GM21723 (cell line): ENCODE results near the gene ATP5PO.

ENCODE experiments used
- ATAC-seq: cut with Tn5 transposase; IDR thresholded peaks from one replicate; pipeline ENCODE4 v1.9.1; 2021; ENCODE audit warnings: mild to moderate bottlenecking, moderate library complexity; ENCODE audit not compliant: unreplicated experiment

The ATP5PO gene

DNA sequence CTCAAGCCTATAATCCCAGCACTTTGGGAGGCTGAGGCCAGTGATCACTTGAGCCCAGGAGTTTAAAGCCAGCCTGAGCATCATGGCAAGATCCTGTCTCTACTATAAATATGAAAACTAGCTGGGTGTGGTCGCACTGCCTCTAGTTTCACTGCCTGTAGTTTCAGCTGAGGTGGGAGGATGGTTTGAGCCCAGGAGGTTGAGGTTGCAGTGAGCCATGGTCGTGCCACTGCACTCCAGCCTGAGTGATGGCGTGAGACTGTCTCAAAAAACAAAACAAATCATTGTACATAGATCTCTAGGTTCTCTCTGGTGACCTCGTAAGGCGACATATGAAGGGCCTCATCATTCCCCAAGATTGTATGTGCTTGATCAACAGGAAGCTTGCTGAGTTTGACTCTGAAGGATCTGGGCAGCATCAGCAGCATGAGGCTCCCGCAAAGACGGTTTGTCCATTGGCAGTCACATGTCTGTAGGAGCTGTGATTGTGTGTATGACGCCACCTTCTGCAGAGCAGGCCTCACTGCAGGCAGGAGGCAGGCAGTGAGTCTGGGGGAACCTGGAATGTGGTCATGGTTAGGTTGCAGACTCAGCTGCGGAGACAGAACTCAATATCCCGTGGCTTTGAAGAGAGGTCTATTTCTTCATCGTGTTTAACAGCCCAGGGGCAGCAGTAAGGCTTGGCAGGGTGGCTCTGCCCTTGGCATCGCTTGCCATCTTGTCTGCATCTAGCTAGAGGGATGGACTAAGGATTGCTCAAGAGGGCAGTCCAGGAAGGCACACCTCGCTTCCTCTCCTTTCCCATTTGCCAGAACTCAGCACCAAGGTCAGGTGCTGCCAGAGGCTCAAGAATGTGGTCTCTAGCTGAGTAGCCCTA, 14.0 kb downstream of the ATP5PO start:
- no peak for ATAC-seq

GRCh38 chr21:33899199-33899598, 16.4 kb downstream of the ATP5PO start:
- no peak for ATAC-seq

DNA sequence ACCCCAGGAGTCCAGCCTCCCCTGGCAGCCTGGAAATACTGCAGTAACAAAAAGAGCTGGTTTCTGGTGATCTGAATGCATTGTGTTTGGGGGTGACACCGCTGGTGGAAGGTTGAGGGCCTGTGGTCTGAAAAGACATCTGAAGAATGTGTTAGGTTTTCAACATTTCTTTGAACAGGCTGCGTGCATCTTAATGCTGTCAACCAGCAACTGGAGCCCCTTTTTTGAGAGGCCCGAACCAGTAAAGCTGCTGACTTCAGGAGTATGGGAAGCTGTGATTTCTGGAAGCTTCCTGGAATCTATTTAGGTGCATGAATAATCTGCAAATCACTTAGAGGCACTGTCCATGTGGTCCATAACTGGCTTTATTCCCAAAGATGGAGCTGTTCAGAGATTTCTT, 17.0 kb downstream of the ATP5PO start:
- no peak for ATAC-seq

DNA sequence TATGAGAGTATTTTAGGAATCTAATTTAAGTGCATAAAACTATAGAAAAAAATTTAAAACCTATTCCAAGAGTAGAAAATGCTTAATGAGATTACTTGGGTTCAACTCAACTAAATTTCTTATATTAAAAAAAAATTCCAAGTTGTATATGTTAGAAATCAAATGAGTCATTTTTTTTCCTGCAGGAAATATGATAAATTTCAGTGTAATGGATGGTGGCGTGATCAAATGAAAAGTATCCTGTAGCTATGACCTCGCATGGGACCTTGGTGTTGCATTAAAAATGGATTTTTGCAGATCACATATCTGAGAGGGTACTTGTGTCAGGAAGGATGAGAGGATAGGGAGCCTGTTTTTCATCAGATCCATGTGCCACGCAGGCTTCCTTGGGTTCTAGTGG, 17.9 kb downstream of the ATP5PO start:
- ATAC-seq = no peak

DNA sequence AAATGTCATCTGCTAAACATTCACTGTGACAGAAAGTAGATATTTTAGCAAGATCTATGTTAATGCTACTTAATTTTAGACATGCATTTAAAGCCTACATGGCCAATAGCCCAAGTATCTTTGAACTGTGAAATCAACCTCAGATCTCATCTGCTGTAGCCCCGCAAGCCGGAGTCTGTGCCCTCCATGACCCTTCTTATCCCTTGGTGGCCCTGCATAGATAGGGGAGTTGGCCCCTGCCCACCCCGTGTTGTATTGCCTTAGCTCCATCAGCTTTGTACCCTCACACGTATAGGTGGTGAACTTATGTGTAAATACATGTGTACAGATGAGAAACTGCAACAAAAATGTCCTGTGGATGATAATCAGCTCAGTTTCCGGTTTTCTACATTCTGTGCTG, 18.5 kb downstream of the ATP5PO start:
- ATAC-seq = no peak

- no peak for ATAC-seq
These were observed 18.9 kb downstream of the ATP5PO start for GRCh38 chr21:33896691-33897090.

DNA sequence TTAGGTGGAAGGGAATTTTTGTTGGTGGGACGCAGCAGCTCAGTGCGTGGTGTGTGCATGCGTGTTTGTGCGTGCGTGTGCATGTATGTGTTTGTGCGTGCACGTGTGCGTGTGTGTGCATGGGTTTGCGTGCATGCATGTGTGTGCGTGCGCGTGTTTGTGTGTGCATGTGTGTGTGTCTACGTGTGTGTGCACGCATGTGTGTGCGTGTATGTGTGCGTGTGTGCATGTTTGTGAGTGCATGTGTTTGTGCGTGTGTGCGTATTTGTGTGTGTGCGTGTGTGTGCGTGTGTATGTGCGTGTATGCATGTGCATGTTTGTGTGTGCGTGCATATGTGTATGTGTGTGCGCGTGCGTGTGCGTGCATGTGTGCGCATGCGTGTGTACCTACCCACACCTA, 20.2 kb downstream of the ATP5PO start:
- no peak for ATAC-seq

- no peak for ATAC-seq
These were observed 20.8 kb downstream of the ATP5PO start for GRCh38 chr21:33894736-33895288.

DNA sequence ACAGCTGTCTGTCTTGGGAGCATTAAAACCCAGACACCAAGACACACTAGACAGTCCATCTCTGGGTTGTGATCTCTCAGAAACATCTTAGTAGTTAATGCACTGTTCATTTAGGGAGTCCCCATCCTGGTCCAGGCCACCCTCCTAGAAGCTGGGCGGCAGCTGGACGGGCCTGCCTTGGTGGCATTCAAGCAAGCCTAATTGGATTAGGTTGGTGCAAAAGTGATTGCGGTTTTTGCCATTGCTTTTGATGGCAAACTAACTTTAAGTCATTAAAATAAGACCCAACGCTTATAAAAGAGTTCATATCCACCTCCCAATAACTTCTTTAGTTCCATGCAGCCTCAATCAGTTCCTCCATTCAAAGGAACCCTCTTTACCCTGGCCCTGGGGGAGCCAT, 21.7 kb downstream of the ATP5PO start:
- ATAC-seq = no peak

DNA sequence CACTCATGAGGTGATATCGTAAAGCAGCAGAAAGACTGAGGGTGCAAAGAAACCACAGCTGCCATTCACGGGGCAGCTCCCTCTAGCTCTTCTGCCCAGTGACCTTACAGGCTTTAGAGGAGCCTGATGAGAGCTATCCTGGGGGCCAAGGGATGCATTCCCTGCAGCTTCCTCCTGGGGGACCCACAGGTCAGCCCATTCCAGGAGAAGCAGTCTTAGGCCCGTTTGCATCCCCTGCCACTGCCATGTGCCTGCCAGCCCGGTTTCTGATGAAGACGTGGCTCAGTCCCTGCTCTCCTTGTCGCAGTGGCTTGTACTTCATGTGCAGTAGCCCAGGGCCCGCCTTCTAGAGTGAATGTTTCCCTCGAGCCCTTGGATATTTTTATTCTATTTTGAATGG, 22.8 kb downstream of the ATP5PO start:
- no peak for ATAC-seq

GRCh38 chr21:33890187-33890586, 25.4 kb downstream of the ATP5PO start:
- ATAC-seq = no peak

- no peak for ATAC-seq
These were observed 29.3 kb downstream of the ATP5PO start for GRCh38 chr21:33886321-33886720.

DNA sequence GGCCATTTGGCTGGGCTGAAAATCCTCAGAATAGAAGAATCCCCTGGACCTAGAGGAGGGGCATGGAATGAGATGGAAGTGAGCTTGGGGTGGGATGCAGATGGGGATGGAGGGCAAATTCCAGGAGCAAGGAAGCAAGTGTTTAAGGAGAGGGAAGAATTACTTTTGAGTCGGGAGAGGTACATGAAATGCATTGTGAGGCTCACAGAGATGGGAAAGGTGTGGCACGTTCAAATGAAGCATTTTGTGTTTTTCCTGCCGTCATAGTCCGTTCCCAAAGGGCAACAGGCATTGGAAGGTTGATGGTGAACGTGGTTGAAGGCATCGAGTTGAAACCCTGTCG, 30.5 kb downstream of the ATP5PO start:
- no peak for ATAC-seq

- no peak for ATAC-seq
These were observed 31.0 kb downstream of the ATP5PO start for GRCh38 chr21:33884376-33885171.

- no peak for ATAC-seq
These were observed 32.5 kb downstream of the ATP5PO start for GRCh38 chr21:33883118-33883517.

- ATAC-seq = no peak
These were observed 33.7 kb downstream of the ATP5PO start for GRCh38 chr21:33881689-33882440.

- no peak for ATAC-seq
These were observed 35.0 kb downstream of the ATP5PO start for GRCh38 chr21:33880626-33881025.

GRCh38 chr21:33878824-33879223, 36.8 kb downstream of the ATP5PO start:
- ATAC-seq = no peak

DNA sequence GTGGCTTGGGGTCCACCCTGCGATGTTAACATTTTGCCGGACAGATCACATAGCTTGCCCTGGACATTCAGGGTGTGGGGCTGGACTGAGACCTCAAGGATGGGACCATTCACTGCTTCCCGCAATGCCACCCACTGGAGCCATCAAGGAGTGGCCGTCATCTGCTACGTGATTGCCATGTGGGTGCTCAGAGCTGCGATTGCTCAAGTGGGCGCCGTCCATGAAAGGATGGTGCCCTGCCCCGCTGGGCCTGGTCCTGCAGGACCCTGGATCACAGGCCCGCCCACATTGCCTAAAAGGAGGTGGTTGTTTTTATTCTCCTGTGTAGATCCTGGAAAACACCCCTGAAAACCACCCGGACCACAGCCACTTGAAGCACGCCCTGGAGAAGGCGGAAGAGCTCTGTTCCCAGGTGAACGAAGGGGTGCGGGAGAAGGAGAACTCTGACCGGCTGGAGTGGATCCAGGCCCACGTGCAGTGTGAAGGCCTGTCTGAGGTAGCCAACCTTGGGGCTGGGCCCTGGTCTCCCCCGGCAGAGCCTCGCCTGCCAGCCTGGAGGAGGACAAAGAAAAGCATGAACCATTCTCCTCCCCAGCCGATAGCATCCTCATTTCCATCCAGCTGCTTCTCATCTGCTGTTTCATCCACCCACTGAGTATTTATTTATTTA, 40.4 kb downstream of the ATP5PO start:
- ATAC-seq = no peak

- ATAC-seq = no peak
These were observed 41.4 kb downstream of the ATP5PO start for GRCh38 chr21:33874161-33874560.
